HG03342 (cell line): Measurements from ENCODE around the gene CDK10.
"Not testable (repeated sequence)": the region's sequence is repeated elsewhere in the genome, so short reads cannot be mapped to it uniquely, and the experiment has no call there.

Experiments used
- ATAC-seq: cut with Tn5 transposase; IDR thresholded peaks from one replicate; pipeline ENCODE4 v1.9.1; 2021; ENCODE audit warnings: mild to moderate bottlenecking, moderate library complexity; ENCODE audit not compliant: unreplicated experiment

The CDK10 gene

DNA sequence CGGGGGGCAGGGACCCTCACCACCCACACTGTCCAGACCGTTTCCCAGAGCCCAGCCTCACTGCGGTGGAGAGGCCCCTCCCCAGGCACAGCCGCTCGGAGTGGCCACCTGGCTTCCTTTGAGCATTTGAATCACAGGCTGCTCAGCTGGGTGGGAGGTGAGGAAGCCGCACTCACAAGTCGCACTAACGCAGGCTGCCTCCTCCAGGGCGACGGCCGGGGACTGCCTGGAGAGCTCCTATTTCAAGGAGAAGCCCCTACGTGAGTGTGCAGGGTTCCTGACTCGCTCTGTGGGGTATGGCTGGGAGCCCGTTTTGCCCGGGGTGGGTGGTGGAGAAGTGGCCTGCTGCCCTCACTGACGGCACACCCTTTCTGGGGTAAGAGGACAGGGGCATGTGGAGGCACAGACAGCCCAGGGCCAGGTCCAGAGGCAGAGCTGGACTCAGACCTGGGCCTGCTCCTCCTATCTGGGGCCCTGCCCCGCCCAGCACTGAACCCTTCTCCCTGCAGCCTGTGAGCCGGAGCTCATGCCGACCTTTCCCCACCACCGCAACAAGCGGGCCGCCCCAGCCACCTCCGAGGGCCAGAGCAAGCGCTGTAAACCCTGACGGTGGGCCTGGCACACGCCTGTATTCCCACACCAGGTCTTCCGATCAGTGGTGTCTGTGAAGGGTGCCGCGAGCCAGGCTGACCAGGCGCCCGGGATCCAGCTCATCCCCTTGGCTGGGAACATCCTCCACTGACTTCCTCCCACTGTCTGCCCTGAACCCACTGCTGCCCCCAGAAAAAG, 8.8 kb downstream of the CDK10 start:
- no peak for ATAC-seq

DNA sequence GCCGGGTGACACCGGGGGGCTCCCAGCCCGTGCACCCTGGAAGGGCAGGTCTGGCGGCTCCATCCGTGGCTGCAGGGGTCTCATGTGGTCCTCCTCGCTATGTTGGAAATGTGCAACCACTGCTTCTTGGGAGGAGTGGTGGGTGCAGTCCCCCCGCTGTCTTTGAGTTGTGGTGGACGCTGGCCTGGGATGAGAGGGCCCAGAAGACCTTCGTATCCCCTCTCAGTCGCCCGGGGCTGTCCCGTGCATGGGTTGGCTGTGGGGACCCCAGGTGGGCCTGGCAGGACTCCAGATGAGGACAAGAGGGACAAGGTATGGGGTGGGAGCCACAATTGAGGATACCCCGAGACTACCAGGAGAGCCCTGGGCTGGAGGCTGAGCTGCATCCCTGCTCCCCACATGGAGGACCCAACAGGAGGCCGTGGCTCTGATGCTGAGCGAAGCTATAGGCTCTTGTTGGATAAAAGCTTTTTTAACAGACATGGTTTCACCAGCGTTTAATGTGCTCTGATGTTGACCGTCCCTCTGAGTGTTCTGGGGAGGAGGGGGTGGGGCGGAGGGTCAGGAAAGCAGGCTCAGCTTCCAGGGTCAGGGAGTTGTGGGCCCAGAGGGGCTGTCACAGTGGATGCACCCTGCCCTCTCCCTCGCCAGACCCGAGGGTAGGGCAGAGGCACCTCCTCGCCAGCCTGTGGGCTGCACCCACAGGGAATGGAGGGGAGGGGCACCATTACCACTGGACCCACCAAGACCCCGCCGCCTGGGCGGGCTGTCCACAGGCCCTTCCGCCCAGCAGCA, 9.6 kb downstream of the CDK10 start:
- no peak for ATAC-seq

DNA sequence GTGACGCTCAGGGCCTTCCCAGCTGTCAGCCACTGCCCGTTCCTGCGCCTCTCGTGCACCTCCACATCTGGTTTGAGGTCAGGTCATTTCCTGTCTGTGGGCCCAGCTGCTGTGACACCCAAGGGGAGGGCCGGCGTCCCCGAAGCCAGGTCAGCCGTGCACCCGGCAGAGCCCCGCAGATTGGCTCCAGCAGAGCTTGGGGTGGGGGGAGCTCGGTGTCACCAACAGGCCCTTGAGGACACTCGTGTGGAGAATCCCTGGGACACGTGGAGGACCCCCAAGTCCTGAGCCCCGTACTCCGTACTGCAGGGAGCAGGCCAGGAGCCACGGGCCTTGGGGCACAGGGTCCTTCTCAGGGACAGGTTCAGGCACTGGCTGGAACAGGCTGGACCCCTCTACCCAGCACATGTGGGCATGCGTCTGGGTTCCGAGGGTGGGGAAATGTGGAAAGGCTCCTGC, 10.2 kb downstream of the CDK10 start:
- no peak for ATAC-seq

DNA sequence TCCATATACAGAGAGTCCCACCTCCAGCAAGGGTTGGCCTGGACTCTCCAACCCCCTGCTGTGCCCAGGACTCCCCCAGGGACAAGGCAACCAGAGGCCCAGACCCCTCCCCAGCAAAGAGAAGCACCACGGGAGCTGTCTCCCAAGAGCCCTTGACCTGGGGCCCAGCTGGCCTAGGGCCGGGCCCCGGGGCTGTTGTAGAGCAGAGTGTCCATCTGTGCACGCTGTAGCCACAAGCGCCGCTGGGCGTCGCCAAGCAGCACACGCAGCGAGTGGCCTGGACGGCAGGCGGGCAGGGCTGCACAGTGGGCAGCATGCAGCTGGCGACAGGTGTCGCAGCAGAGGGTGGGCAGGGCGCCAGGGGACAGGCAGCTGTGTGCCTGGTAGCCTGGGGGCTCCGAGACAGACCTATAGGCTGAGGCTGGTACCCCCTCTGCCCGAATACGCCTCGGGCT, 10.7 kb downstream of the CDK10 start:
- no peak for ATAC-seq

DNA sequence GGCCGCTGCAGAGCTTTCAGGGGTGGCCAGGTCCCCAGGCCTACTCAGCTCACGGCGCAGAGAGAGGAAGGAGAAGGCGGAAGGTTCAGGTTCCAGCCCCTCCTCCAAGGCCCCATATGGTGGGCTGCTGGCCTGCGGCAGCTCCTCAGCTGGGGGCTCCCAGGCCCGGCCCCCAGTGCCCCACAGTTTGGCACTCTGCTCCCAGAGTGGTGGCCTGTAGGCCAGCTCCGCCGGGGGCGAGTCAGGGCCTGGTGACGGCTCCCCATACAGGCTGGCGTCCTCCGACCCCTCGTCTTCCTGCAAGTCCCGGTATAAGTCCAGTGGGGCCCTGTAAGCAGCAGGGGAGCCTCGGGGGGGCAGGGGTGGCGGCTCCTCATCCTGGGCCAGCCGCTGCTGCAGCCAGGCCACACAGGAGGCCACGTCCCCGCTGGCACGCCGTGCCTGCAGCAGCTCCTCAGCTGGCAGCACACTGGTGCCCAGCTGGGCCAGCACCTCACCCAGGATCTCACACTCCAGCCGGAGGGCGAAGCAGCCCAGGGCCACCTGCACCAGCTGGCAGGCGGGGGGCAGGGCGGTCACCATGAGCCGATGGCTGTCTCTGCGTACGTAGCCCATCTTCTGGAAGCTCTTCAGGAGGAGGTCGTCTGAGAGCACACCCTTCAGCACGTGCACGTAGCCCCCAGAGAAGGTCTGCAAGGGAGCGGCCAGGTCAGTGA, 11.3 kb downstream of the CDK10 start:
- ATAC-seq = no peak

DNA sequence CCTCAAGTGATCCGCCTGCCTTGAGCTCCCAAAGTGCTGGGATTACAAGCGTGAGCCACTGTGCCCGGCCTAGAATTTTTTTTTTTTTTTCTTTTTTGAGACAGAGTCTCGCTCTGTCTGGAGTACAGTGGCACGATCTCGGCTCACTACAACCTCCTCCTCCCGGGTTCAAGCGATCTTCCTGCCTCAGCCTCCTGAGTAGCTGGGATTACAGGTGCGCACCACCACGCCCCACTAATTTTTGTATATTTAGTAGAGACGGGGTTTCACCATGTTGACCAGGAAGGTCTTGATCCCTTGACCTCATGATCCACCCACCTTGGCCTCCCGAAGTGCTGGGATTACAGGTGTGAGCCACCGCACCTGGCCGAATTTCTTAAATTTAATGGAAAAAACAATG, 12.2 kb downstream of the CDK10 start:
- not testable (repeated sequence) for ATAC-seq

DNA sequence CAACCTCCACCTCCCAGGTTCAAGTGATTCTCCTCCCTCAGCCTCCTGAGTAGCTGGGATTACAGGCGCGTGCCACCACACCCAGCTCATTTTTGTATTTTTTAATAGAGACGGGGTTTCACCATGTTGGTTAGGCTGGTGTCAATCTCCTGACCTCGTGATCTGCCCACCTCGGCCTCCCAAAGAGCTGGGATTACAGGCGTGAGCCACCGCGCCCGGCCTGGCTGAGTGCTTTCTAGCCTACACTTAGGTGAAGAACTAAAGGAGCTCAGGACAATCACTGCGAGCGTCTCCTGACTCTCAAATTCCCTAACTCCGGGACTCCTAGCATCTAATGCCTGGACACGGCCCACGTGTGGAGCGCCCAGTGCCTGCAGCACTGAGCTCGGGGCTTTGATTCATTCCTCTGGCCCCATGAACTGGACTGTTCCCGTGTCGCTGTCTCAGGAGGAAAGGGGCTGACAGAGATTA, 13.2 kb downstream of the CDK10 start:
- ATAC-seq = not testable (repeated sequence)

DNA sequence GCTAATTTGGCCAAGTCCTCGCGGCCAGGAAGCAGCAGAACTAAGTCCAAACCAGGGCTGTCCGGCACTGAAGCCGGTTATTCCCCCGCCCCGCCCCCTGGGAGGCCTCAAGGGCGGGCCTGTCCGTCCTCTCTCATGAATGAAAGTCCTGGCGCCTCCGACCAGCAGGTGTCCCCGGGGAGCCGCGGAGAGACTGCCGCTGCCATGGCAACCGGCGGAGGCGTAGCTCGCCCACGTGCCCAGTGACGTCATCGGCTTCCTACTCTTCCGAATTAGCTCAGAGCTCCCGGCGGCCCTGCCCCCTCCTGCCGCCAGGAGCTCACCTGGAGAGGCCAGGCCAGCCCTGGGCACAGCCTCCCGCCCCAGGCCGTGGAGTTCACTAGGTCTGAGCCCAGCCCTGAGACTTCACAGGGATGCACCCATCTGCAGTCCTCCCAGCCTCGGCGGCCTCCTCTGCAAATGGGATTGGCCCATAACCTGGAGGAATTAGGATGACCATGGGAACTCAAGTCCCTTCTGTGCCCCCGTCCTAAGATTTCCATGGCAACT, 13.7 kb downstream of the CDK10 start:
- peak; percentile 44 for ATAC-seq

DNA sequence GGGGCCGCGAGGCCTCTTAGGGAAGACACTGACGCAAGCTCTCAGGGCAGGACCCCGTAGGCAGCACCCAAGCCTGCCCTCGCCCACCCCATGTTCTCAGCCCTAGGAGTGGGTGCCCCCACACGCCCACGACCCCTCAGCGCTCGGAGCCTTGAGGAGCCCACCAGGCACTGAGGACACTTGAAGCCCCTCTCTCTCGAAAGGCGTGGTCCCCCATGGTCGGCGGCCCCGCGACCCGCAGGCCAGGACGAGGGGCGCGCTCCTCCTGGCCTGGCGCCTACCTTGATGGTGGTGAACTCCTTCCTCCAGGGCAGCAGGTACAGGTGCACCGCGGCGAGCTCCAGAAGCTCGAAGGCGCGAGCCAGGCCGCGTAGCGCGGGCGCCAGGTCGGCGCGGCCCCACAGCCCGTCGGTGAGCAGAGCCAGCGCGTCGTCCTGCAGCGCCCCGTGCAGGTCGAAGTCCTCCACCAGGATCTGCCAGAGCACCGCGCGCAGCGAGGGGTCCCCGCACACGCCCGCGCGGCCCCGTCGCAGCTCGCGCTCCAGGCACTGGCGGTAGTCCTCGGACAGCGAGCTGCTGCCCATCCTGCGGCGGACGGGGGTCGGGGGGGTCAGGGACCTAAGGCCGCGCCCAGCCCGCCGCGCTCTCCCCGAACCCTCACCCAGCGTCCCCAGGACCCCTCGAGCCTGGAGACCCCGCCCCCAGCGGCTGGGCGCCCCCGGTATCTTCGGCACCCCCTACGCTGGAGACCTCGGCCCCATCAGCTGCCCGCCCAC, 14.3 kb downstream of the CDK10 start:
- ATAC-seq = no peak

DNA sequence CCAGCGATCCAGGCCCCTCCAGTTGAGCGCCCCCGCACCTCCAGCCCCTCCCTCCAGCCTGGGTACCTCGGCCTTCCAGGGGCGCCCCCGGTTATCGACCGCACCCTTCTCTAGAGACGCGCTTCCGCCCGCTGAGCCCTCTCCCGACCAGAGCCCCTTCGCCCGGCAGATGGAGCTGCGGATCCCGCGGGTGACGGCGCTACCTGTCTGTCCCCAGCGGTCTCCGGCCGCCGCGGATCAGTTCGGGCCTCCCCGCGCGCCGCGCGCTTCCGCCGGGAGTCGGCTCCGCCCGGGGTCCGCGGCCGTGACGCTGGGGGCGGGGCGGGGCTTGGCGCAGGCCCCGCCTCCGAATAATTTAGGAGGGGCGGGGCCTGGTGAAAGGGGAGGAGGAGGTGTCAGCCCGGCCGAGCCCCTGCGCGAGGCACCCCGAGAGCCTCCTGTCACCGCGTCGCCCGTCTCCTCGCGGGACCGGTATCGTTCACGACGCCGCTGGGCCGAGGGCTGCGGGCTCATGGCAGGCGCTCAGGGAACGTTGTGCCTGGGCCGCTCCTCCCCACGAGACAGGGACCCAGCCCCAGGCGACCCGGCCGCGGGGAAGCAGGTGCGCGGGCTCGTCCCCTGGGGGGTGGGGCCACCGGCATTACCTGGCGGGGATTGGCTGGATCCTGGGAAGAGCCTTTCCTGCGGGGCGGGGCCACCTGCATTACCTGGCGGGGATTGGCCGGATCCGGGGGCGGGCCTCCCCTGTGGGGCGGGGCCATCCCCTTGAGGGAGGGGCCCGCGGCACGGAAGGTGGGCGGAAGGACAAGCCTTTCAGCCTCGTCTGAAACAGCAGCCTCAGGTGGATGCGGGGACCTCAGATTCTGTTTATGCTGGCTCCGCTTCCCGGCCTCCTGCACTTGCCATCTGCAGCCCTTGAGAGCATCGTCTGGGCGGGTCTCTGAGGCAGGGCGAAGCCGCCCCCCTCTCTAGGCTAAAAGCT, 15.2 kb downstream of the CDK10 start, which contains the start of gene SPATA2L:
TSS of gene SPATA2L (minus strand) at position 281 of the 982 bp plus-strand sequence. CDS start 473 bp downstream, outside the sequence.
- peak; percentile 59 for ATAC-seq

DNA sequence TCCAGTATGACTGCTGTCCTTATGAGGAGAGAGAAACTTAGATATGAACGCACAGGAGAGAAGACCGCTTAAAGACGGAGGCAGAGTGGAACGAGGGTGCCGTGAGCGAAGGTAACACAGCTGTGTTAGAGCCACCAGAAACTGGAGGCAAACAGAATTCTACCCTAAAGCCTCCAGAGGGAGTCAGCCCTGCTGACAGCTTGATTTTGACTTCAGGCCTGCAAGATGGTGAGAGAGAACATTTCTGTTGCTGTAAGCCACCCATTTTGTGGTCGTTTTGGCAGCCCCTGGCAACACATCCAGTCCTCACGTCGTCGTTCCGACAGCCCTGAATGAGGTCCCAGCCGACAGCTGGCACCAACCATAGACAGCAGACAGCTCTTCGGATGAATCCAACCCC, 17.8 kb downstream of the CDK10 start:
- no peak for ATAC-seq

DNA sequence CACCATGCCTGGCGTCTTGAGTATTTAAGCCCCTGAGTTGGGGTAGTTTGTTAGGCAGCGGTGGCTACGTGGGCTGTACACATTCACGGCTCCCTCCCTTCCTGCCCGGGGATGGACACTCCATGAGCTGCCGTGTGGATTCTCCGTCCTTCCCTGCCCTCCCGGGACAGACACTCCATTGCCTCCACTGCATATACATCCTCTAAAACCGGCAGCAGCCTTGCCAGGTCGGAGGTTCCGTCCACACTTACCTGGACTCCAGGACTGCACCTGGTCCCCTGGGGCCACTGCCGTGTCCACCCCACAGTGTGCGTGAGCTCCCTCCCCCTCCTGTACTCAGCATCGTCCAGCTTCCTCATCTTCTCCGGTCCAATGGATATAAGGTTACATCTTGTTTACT, 18.5 kb downstream of the CDK10 start:
- ATAC-seq = no peak

DNA sequence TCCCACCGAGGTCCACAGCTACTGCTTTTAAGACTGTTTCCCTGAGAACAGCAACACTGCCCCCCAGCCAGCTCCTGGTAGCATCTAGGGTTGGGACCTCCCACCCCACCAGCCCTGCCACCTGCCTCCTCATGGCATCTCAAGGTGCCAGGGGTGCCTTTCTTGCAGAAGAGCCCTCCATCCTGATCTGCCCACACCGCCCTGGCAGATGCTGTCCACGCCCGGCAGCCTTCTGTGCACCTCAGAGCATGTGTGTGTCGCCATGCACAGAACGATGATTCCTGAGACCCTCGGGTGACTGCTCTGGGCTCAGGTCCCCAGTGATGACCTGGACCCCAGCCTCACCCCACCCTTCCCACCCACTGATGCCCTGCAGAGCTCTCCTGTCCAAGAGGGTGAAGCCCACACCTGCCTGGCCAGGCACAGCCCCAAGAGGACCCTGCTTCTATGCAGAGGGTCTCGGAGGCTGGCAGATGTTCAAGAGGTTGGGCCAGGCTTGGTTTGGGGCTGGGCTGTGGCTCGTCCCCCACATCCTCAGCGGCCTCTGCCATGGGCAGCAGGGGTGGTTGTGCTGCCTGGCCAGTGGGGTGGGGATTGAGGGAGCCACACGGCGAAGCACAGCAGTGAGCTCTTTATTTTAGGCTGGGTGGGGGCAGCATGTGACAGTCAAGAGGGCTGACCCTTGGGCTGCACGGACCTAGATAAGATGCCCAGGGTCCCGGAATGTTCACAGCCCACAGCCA, 20.2 kb downstream of the CDK10 start:
- ATAC-seq = no peak

DNA sequence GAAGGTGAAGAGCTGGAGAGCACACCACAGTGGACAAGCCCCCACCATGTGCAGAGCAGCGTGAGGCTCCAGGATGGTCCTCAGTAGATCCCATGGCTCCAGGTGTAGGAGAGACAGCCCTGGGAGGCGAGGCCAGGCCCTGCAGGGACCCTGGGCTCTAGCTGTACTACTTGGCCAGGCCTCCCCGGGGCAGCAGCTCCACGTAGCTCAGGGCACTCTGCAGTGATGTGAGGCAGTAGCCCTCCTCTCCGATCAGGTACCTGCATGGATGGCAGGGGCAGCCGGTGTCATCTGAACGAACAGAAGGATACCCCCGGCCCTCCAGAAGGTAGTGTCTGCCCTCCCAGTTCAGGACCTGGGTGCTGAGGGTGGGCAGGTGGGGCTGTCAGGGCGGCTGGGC, 21.2 kb downstream of the CDK10 start:
- ATAC-seq = no peak

DNA sequence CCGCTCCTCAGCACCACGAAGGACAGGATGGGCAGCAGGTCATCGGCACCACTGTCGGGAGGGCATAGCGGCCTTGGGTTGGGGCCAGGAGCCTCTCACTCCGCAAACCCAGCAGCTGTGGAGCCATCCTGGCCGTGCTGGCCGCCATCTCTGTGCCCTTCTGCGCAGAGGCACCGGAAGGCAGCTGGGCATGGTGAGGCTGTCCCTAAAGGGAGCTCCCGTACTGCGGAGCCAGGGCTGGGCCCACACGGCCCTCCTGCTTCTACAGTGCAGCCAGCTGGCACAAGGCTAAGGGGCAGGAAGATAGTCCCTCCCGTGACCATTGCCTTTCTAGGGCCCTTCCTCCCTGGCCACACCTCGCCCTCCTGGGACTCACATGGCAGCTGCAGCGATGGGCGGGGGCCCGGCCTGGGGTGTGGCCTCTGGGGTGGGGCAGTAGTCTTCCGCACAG, 22.0 kb downstream of the CDK10 start:
- ATAC-seq = no peak

DNA sequence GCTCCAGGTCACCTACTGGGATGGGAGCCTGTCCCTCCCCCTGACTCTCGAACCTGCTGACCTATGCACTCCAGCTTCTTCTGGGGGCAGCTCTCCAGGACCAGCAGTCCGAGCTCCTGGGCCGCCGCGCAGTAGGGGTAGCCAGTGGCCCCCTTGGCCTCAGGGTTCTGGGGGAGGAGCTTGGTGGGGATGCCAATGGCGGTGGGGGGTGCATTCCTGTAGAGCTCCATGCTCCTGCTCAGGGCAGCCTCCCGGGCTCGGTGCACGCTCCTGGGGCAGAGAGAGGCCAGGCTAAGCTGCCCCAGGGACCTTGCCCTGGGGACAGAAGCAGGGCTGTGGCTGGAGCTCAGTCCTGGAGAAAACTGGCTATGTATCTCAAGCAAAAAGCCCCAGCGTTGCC, 22.7 kb downstream of the CDK10 start:
- no peak for ATAC-seq

DNA sequence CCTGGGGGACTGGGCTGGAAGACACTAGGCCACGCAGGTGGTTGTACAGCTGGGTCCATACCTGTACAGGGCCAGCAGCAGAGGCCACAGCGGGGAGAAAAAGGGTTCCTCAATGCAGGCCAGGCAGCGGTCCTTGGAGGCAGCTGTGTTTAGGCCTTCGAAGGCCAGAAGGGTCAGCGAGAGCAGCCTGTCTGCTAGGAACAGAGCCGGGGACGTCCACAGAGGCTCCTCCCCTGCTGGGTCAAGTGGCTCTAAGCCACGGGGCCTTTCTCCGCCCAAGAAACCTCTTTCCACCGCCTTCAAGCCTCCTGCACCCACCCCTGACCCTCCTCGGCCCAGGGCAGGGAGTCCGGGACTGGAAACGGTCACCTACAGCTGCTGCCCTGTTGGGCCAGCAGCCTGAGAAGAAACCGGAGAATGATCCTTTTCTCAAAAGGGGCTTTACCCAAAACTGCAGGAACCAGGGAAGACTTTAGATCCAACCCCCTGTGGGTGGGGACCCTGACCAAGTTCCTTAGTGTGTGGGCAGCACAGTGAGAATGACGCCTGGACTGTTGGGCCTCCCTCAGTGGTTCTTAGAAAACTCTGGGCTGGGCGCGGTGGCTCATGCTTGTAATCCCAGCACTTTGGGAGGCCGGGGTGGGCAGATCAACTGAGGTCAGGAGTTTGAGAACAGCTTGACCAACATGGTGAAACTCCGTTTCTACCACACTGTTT, 23.4 kb downstream of the CDK10 start:
- no peak for ATAC-seq
